ENCODE data around the gene FNDC11.
"Not testable (repeated sequence)": the region's sequence is repeated elsewhere in the genome, so short reads cannot be mapped to it uniquely, and the experiment has no call there.

FNDC11 gene

GRCh38 chr20:63553933-63554290, at the start of gene FNDC11:
Gene FNDC11, plus strand, starts transcription at chr20:63554159. Its CDS starts 1,505 bp downstream, at chr20:63555664.
- no peak for DNase-seq (ENCODE audit: low read depth)

GRCh38 chr20:63504642-63505041, 49.3 kb upstream of the FNDC11 start:
- no peak for DNase-seq (ENCODE audit: low read depth)

- no peak for DNase-seq (ENCODE audit: low read depth)
Measured at GRCh38 chr20:63505281-63505680, 48.7 kb upstream of the FNDC11 start.

- no peak for DNase-seq (ENCODE audit: low read depth)
Measured at GRCh38 chr20:63505723-63506122, 48.2 kb upstream of the FNDC11 start.

- no peak for DNase-seq (ENCODE audit: low read depth)
Measured at GRCh38 chr20:63507083-63507743, 46.7 kb upstream of the FNDC11 start.

GRCh38 chr20:63508072-63508768, 45.7 kb upstream of the FNDC11 start:
- DNase-seq (ENCODE audit: low read depth) = no peak

- DNase-seq (ENCODE audit: low read depth) = no peak
Measured at GRCh38 chr20:63509088-63509564, 44.8 kb upstream of the FNDC11 start.

GRCh38 chr20:63513207-63513606, 40.8 kb upstream of the FNDC11 start:
- no peak for DNase-seq (ENCODE audit: low read depth)

- DNase-seq (ENCODE audit: low read depth) = not testable (repeated sequence)
Measured at GRCh38 chr20:63514520-63514919, 39.4 kb upstream of the FNDC11 start.

- no peak for DNase-seq (ENCODE audit: low read depth)
Measured at GRCh38 chr20:63517376-63518309, 36.3 kb upstream of the FNDC11 start.

GRCh38 chr20:63518351-63518861, 35.6 kb upstream of the FNDC11 start:
- no peak for DNase-seq (ENCODE audit: low read depth)

- no peak for DNase-seq (ENCODE audit: low read depth)
Measured at GRCh38 chr20:63518946-63519667, 34.9 kb upstream of the FNDC11 start.

- peak; percentile 34 for DNase-seq (ENCODE audit: low read depth)
Measured at GRCh38 chr20:63519668-63520503, 34.1 kb upstream of the FNDC11 start.

GRCh38 chr20:63520504-63520933, 33.4 kb upstream of the FNDC11 start, which contains the start of gene PPDPF:
Gene PPDPF, plus strand, starts transcription at chr20:63520765. Its CDS starts 544 bp downstream, at chr20:63521309.
- peak; percentile 76 for DNase-seq (ENCODE audit: low read depth)

GRCh38 chr20:63520934-63521601, 32.9 kb upstream of the FNDC11 start:
- peak; percentile 62 for DNase-seq (ENCODE audit: low read depth)

- DNase-seq (ENCODE audit: low read depth) = peak; percentile 28
Measured at GRCh38 chr20:63521602-63522001, 32.4 kb upstream of the FNDC11 start.

GRCh38 chr20:63522091-63522868, 31.7 kb upstream of the FNDC11 start:
- no peak for DNase-seq (ENCODE audit: low read depth)

GRCh38 chr20:63522981-63523611, 30.9 kb upstream of the FNDC11 start:
- no peak for DNase-seq (ENCODE audit: low read depth)

- DNase-seq (ENCODE audit: low read depth) = no peak
Measured at GRCh38 chr20:63525185-63525584, 28.8 kb upstream of the FNDC11 start.
